GM12874 (cell line): ENCODE results near the gene SYNM.

Experiments
- CTCF ChIP-seq: IDR thresholded peaks from 2 replicates; pipeline ENCODE4 v1.5.1; 2011; ENCODE audit warnings: low read depth, mild to moderate bottlenecking, control low read depth, low read length, moderate library complexity; ENCODE audit not compliant: insufficient read depth

SYNM gene

GRCh38 chr15:99122831-99123712, 18.2 kb downstream of the SYNM start:
- TF ChIP-seq CTCF, result no peak

GRCh38 chr15:99123713-99124451, 19.0 kb downstream of the SYNM start:
- no peak for TF ChIP-seq CTCF

- no peak for TF ChIP-seq CTCF
Observed at GRCh38 chr15:99124641-99125040, 19.8 kb downstream of the SYNM start.

GRCh38 chr15:99125061-99125891, 20.4 kb downstream of the SYNM start:
- no peak for TF ChIP-seq CTCF

GRCh38 chr15:99126131-99126588, 21.3 kb downstream of the SYNM start:
- no peak for TF ChIP-seq CTCF

- no peak for TF ChIP-seq CTCF
Observed at GRCh38 chr15:99126930-99127329, 22.1 kb downstream of the SYNM start.

- no peak for TF ChIP-seq CTCF
Observed at GRCh38 chr15:99127773-99128172, 22.9 kb downstream of the SYNM start.
